Cardiac atrium fibroblast (primary cell): ENCODE data around the gene VAV3. TPM values are rescaled to one million over a fixed set of nuclear protein-coding genes. Genes with fewer than 3 reads are reported as not detected.

Experiments
- total RNA-seq: library from RNA; depleted of rRNA; stranded (reverse); fragments of >200 nt; gene quantifications from 2 replicates; pipeline ENCODE4 v1.2.3, GENCODE V29; 2015

Gene VAV3, protein sequence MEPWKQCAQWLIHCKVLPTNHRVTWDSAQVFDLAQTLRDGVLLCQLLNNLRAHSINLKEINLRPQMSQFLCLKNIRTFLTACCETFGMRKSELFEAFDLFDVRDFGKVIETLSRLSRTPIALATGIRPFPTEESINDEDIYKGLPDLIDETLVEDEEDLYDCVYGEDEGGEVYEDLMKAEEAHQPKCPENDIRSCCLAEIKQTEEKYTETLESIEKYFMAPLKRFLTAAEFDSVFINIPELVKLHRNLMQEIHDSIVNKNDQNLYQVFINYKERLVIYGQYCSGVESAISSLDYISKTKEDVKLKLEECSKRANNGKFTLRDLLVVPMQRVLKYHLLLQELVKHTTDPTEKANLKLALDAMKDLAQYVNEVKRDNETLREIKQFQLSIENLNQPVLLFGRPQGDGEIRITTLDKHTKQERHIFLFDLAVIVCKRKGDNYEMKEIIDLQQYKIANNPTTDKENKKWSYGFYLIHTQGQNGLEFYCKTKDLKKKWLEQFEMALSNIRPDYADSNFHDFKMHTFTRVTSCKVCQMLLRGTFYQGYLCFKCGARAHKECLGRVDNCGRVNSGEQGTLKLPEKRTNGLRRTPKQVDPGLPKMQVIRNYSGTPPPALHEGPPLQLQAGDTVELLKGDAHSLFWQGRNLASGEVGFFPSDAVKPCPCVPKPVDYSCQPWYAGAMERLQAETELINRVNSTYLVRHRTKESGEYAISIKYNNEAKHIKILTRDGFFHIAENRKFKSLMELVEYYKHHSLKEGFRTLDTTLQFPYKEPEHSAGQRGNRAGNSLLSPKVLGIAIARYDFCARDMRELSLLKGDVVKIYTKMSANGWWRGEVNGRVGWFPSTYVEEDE
- total RNA-seq: 0.65 TPM in 1 of 2 replicates, not detected in the other

DNA sequence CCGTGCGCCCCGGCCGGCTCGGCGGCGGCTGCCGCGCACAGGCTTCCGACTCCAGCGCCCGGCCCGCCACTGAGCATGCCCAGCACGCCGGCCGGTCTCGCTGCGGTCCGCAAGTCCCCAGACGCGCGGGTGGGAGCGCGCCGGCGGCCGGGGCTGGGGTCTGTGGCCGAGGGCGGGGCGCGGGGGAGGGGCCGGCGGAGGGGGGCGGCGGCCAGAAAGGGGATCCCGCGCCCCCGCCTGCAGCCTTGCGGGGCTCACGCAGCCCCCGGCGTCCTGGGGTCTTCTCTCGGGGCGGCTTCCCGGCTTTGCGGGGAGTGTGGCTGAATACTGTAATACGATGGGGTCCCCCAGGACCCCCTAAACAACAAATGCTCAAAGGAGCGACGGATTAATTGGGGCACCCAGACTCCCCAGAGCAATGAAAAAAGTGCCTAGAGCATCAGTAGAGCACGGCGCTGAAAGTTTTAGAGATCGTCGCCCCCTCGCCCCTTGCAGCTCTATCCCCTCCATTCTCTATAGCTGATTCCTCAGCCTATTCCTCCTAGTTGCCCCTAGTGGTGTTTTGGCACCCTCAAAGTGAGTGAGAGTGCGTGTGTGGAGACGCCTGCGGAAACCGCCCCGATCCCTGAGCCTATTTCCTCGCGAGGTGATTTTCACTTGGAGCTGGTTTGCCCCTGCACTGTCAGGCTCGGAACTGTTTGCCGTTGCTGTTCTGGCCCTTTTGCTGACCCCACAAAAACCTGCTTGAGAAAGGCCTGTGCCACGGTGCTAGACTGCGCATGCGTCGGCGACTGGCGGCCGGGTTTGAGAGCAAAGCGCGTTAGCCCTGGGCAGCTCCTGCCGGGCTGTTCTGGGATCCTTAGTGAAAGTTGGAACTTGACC lies at the start of gene VAV3:
VAV3 (minus strand) TSS at position 71 of the 882 bp plus-strand sequence. CDS start 311 bp downstream, outside the sequence.

Other genes with a start within 250 kb of the VAV3 start
- gene SLC25A24, start 235.2 kb upstream of the VAV3 start, total RNA-seq: 28.0 and 28.8 TPM in 2 replicates